DLD1 (cell line): ENCODE data around the gene NATD1.

Experiments
- in situ Hi-C: cut with HindIII; loops from 2 replicates; pipeline ENCODE4 v1.10.0; 2017; ENCODE audit warnings: low sequenced_read_pairs

NATD1 gene

GRCh38 chr17:21275579-21276263 is 22.5 kb upstream of the NATD1 start:
- in situ Hi-C loops: no loop called here

GRCh38 chr17:21275047-21275578 is 21.9 kb upstream of the NATD1 start:
- in situ Hi-C loops: no loop called here

DNA sequence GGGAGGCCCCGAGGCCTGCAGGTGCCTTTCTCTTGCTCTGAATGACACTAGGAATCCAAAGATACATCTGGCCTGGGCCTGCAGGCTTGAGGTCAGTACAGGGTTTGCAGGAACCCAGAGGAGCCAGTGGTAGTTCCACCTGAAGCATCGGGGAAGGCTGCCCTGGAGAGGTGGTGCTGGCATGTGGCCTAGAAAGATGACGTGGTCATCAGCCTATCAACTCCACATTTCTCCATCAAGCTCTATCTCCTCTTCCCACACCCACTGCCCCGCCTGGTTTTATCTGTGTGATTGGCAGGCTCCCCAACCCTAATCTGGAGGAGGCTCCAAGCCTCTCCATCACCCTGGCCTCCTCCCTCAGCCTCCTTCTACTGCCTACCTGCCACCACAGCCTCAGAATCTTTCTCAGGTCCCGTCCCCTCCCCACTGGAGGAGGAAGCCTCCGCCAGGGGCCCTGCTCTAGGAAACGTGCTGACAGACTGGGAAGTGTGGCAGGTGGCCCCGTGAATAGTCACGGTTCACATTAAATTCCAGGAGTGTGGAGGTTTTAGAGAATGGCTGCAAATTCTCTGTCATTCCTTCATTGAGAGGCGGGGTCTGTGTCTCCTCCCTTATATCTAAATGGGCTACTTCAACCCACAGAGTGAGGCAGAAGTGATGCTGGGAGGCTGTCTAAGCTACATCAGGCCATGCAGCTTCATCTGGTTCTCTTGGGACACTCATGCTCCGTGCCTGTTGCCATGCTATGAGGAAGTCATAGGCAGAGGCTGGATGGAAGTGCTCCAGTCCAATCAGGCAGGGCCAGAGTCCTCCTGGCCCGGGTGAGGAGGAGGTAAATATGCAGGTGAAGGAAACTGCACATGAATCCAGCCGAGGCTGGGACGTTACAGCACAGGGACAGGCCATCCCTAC is 19.9 kb upstream of the NATD1 start:
- in situ Hi-C loops: no loop called here

DNA sequence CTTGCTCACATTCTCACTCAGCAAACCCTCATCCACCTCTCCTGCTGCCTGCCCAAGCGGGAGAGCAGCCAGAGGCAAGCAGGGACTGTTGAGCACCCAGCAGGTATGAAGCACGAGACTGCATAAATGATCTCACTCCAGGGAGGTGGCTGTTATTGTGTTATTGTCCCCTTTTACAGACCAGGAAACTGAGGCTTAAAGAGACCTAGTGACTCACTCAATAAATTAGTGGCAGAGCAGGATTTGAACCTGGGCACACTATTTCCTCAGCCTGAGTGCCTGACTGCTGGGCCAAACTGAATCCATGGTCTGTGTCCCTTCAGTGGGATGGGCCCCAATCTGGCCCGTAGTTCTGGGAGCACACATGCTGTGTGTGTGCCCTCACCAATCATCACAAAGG is 19.0 kb upstream of the NATD1 start:
- in situ Hi-C loops: no loop called here

DNA sequence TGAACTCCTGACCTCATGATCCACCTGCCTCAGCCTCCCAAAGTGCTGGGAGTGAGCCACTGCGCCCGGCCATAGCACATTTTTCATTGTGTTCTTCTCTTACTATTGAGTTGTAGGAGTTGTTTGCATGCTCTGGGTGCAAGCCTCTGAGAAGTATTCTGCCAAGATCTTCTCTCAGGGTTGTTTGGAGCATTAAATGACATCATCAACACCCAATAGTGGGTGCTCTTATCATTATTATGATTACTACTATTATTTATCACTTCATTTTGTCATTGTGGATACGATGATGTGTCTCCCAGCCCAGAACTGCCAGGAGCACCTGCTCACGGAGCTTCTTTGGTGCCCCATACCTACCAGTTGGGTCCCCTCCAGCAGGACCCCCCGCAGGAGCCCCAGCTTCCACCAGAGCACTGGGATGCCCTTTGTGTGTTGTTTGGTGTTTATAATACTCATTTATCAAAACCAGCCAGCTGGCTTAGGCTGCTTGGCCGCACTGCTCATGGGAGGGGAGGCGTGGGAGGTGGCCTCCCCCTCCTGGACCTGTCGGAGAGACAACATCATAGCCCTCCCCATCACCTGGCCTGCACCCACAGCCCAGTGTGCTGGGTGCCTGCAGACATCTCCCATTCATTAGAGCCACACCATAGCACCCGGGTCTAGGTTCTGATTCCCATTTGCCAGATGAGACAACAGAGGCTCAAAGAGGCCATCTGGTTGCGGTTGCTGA is 18.4 kb upstream of the NATD1 start:
- in situ Hi-C loops: no loop called here

GRCh38 chr17:21269394-21269793 is 16.2 kb upstream of the NATD1 start:
- in situ Hi-C loops: no loop called here

GRCh38 chr17:21268596-21269188 is 15.5 kb upstream of the NATD1 start:
- in situ Hi-C loops: no loop called here

DNA sequence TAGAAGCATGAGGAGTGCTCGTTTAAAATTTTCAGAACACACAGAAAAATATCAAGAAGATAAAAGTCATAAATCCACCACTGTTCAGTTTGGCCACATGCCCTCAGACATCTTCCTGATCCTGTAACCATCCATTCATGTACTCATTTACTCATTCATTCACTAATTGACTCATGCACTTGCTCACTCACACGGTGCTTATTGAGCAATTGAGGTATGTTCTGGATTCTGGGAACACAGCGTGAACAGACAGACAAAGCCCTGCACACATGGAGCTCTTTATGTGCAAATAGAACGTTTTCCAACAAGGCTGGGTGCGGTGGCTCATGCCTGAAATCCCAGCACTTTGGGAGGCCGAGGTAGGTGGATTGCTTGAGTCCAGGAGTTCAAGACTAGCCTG is 10.2 kb upstream of the NATD1 start:
- in situ Hi-C loops: no loop called here

- in situ Hi-C loops: no loop called here
These were observed 9.2 kb upstream of the NATD1 start for GRCh38 chr17:21262259-21262993.

- in situ Hi-C loops: no loop called here
These were observed 5.4 kb upstream of the NATD1 start for GRCh38 chr17:21258593-21258992.

- in situ Hi-C loops: no loop called here
These were observed 634 bp upstream of the NATD1 start for GRCh38 chr17:21253646-21254441.

- in situ Hi-C loops: no loop called here
These were observed 868 bp downstream of the NATD1 start for GRCh38 chr17:21252289-21252795.

- in situ Hi-C loops: no loop called here
These were observed 1.7 kb downstream of the NATD1 start for GRCh38 chr17:21251337-21252010.

GRCh38 chr17:21250854-21251253 is 2.4 kb downstream of the NATD1 start:
- in situ Hi-C loops: no loop called here

DNA sequence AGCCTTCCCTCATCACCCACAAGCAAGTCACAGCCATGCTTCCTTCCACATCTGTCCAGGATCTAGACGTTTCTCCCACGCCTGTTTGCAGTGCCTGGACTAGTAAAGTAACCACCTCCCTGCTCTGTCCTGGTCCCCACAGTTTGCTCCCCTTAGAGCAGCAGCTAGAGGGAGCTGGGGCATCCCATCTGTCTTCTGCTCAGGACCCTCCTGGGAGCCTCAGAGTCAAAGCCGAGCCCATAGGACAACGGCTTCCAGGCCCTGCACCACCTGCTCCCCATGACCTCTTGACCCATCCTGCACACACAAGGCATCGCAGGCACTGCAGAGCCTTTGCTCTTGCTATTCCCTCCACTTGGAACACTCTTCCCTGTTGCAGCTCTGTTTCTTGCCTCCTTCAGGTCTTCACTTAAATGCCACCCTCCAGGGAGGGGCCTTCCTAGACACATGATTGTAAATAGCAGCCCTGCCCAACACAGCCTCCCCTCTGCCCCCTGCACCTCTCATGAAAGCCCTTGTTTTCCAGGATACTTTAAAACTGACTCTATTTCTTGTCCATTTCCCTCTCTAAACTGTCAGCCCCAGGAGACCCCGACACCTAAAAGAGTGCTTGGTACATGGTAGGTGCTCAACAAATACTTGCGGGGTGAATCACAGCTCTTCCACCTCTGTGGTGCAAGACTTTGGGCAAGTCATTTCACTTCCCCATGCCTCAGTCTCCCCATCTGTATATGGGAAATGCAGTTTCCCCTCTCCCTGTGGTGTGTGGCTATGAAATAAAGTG is 3.1 kb downstream of the NATD1 start:
- in situ Hi-C loops: no loop called here

DNA sequence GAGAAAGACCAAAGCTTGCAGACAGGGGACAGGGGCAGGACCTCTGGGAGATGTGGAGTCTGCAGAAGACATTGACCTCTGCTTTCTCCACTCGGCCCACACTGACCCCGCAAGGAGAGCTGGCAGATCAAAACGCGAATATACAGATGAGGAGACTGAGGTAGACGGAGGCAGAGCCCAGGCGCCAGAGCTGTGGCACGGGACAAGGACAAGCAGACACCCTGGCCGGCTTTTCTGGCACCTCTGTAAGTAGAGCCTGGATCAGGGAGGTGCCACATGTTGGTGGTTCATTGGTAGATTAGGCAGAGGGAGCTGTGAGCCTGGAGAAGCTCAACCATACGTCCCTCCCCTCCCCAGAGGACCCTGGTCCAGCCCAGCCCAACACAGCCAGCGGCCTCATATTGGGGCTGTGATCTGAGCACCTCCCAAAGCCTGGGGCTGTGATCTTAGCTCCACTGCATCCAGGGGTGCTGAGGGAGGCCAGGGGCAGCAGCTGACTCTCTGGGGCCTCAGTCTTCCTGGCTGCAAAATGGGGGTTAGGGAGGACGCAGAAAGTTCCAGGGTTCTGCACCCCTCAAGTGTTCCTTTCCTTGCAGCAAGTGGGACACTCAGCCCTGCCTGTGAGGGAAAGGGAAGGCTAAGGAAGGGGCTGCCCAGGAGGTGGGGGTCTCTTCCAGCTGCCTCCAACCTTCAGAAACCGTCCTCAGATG is 4.0 kb downstream of the NATD1 start:
- in situ Hi-C loops: no loop called here

GRCh38 chr17:21248500-21248899 is 4.7 kb downstream of the NATD1 start:
- in situ Hi-C loops: no loop called here
